Measurements from ENCODE around the gene AIFM3. TPM values are rescaled to one million over a fixed set of nuclear protein-coding genes. Genes with fewer than 3 reads are reported as not detected.

Gene AIFM3
- total and polyA plus RNA-seq, 2 experiments from 2014 or later, result 0.45 to 1.5 TPM

DNA sequence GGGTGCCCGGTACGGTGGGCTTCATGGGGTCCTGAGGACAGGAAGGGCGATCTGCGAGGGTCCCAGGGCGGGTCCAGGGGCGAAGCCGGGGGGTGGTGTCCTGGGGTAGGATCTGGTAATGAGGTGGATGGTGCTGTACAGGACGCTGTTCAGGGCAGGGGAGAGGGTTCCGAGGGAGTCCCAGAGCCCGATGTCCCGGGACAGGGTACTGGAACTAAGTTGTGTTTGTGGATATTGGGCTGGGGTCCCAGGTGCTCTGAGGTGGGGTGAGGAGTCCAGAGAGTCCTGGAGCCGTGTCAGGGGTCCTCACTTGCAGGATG lies 15.5 kb downstream of the AIFM3 start:
- Histone ChIP-seq H4K20me1 (replicated peaks; ENCODE audit: insufficient read depth) (no peaks in the 10 kb centered on the region), H2AFZ (peak overlapping the region; percentile 98), H3K4me1 (ENCODE audit: insufficient read depth) (peaks cover 11% of the 10 kb centered on the region; the same call in 1 of the 2 replicates), H3K9me2 (ENCODE audit: insufficient read depth) (0 out of 2 replicates have a peak, but pooled peaks cover 6% of the 10 kb centered on the region), H3K4me3 (peak overlapping the region; percentile 93), H3K27me3 (ENCODE audit: insufficient read depth) (no peaks in the 10 kb centered on the region), H3K27ac (ENCODE audit: low read depth) (no peak overlapping the region), H3K4me2 (peak overlapping the region; percentile 97), H3K36me3 (ENCODE audit: insufficient read depth) (no peaks in the 10 kb centered on the region; the same call in 1 of the 2 replicates), H3K79me2 (replicated peaks; ENCODE audit: insufficient read depth) (no peaks in the 10 kb centered on the region), H3F3A (replicated peaks; ENCODE audit: low read depth) (no peaks in the 10 kb centered on the region)
- peak overlapping the region; percentile 95 for H3K4me3 Mint-ChIP-seq
- peaks cover 15% of the 10 kb centered on the region for H3K4me1 Mint-ChIP-seq
- no peak for DNase-seq (ENCODE audit: low spot score)
- H3K27ac Mint-ChIP-seq, result no peak overlapping the region; the same call in 1 of the 2 replicates
- ATAC-seq, result peak; percentile 7
- TF ChIP-seq, protein P1, sequence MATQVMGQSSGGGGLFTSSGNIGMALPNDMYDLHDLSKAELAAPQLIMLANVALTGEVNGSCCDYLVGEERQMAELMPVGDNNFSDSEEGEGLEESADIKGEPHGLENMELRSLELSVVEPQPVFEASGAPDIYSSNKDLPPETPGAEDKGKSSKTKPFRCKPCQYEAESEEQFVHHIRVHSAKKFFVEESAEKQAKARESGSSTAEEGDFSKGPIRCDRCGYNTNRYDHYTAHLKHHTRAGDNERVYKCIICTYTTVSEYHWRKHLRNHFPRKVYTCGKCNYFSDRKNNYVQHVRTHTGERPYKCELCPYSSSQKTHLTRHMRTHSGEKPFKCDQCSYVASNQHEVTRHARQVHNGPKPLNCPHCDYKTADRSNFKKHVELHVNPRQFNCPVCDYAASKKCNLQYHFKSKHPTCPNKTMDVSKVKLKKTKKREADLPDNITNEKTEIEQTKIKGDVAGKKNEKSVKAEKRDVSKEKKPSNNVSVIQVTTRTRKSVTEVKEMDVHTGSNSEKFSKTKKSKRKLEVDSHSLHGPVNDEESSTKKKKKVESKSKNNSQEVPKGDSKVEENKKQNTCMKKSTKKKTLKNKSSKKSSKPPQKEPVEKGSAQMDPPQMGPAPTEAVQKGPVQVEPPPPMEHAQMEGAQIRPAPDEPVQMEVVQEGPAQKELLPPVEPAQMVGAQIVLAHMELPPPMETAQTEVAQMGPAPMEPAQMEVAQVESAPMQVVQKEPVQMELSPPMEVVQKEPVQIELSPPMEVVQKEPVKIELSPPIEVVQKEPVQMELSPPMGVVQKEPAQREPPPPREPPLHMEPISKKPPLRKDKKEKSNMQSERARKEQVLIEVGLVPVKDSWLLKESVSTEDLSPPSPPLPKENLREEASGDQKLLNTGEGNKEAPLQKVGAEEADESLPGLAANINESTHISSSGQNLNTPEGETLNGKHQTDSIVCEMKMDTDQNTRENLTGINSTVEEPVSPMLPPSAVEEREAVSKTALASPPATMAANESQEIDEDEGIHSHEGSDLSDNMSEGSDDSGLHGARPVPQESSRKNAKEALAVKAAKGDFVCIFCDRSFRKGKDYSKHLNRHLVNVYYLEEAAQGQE (IDR thresholded peaks at IDR 0.05; ENCODE audit: unreplicated experiment), result no peak
- TF ChIP-seq ZNF462 (CRISPR knock-in tag; IDR thresholded peaks at IDR 0.05), result no peak
- no peak for TF ChIP-seq STAT1 (IDR thresholded peaks at IDR 0.05; ENCODE audit: unreplicated experiment)
- no peak for TF ChIP-seq POLR2AphosphoS5 (IDR thresholded peaks at IDR 0.05; ENCODE audit: low read depth)
- TF ChIP-seq JUNB (IDR thresholded peaks at IDR 0.05; ENCODE audit: unreplicated experiment), result no peak
- TF ChIP-seq ZNF114 (CRISPR knock-in tag; IDR thresholded peaks at IDR 0.05), result no peak
- no peak for TF ChIP-seq NANOG (IDR thresholded peaks at IDR 0.05; ENCODE audit: borderline replicate concordance)
- TF ChIP-seq EZH2 (IDR thresholded peaks at IDR 0.05; ENCODE audit: low read depth, unreplicated experiment), result no peak
- TF ChIP-seq, protein P2, sequence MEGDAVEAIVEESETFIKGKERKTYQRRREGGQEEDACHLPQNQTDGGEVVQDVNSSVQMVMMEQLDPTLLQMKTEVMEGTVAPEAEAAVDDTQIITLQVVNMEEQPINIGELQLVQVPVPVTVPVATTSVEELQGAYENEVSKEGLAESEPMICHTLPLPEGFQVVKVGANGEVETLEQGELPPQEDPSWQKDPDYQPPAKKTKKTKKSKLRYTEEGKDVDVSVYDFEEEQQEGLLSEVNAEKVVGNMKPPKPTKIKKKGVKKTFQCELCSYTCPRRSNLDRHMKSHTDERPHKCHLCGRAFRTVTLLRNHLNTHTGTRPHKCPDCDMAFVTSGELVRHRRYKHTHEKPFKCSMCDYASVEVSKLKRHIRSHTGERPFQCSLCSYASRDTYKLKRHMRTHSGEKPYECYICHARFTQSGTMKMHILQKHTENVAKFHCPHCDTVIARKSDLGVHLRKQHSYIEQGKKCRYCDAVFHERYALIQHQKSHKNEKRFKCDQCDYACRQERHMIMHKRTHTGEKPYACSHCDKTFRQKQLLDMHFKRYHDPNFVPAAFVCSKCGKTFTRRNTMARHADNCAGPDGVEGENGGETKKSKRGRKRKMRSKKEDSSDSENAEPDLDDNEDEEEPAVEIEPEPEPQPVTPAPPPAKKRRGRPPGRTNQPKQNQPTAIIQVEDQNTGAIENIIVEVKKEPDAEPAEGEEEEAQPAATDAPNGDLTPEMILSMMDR (conservative IDR thresholded peaks at IDR 0.05; ENCODE audit: low read depth in 2 of 2), result no peak
- no peak for TF ChIP-seq ZNF331 (CRISPR knock-in tag; IDR thresholded peaks at IDR 0.05; ENCODE audit: low read depth)
- no peak for TF ChIP-seq EZH2phosphoT487 (IDR thresholded peaks at IDR 0.05; ENCODE audit: unreplicated experiment)
- no peak for TF ChIP-seq CREB1 (CRISPR knock-in tag; IDR thresholded peaks at IDR 0.05; ENCODE audit: low read depth)
- TF ChIP-seq, protein P3, sequence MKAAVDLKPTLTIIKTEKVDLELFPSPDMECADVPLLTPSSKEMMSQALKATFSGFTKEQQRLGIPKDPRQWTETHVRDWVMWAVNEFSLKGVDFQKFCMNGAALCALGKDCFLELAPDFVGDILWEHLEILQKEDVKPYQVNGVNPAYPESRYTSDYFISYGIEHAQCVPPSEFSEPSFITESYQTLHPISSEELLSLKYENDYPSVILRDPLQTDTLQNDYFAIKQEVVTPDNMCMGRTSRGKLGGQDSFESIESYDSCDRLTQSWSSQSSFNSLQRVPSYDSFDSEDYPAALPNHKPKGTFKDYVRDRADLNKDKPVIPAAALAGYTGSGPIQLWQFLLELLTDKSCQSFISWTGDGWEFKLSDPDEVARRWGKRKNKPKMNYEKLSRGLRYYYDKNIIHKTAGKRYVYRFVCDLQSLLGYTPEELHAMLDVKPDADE (IDR thresholded peaks at IDR 0.05), result no peak
- H3K9me3 Mint-ChIP-seq, result peaks cover 17% of the 10 kb centered on the region
- H3K36me3 Mint-ChIP-seq (ENCODE audit: low read depth), result peaks cover 10% of the 10 kb centered on the region; the same call in 1 of the 3 replicates
- H3K27me3 Mint-ChIP-seq (ENCODE audit: insufficient read depth, low read depth, poor library complexity), result peaks cover 22% of the 10 kb centered on the region
